Stimulated activated CD8-positive, alpha-beta memory T cell treated with anti-CD3 and anti-CD28 coated beads, Interleukin-2, amount 100 ng/mL, for 48 hours (primary cell): ENCODE measurements around the gene ENOSF1.
"Not testable (repeated sequence)": the region's sequence is repeated elsewhere in the genome, so short reads cannot be mapped to it uniquely, and the experiment has no call there.

Experiments used
- DNase-seq, 2 donors: peaks; one replicate each; pipeline ENCODE4 v3.0.0-alpha.2; 2020; ENCODE audit warnings: low read depth in 2 of 2

Gene ENOSF1, protein sequence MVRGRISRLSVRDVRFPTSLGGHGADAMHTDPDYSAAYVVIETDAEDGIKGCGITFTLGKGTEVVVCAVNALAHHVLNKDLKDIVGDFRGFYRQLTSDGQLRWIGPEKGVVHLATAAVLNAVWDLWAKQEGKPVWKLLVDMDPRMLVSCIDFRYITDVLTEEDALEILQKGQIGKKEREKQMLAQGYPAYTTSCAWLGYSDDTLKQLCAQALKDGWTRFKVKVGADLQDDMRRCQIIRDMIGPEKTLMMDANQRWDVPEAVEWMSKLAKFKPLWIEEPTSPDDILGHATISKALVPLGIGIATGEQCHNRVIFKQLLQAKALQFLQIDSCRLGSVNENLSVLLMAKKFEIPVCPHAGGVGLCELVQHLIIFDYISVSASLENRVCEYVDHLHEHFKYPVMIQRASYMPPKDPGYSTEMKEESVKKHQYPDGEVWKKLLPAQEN

DNA sequence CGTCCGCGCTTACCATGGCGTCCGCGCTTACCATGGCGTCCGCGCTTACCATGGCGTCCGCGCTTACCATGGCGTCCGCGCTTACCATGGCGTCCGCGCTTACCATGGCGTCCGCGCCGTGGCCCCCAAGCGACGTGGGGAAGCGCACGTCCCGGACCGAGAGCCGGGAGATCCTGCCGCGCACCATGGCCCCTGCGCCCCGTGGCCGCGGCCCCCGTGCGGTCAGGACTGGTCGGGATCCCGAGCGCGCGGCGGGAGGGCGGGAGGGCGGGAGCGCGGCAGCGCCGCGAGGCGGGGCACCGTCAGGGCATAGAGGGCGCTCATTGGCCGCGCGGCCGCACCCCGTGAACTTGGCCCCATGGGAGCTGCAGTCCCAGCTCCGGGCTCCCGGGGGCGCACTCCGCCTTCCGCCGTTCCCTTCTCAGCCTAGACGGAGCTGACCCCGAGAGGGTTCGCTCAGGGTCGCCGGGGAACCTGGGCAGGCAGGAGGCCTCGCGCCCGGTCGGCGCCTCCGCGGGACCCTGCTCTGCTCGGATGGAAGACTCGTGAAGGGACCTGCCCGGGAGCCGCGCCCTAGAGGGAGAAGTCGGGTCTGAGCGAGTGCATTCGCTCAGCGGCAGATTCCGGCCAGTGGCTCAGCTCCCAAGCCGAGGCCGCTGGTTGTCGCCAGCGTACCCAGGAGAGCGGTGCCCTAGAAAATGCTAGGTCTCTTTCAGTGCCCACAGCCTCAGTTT lies at the start of gene ENOSF1:
Gene ENOSF1, minus strand, starts transcription at position 230 of the 734 bp plus-strand sequence. Its CDS starts 43 bp downstream, at position 187.
- peak; percentile 83 to 87 for DNase-seq

DNA sequence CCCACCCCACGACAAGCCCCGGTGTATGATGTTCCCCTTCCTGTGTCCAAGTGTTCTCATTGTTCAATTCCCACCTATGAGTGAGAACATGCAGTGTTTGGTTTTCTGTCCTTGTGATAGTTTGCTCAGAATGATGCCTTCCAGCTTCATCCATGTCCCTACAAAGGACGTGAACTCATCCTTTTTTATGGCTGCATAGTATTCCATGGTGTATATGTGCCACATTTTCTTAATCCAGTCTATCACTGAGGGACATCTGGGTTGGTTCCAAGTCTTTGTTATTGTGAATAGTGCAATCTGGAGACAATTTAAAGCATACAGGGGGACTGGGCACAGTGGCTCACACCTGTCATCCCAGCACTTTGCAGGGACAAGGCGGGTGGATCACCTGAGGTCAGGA lies 47.4 kb upstream of the ENOSF1 start:
- DNase-seq, result not testable (repeated sequence)

DNA sequence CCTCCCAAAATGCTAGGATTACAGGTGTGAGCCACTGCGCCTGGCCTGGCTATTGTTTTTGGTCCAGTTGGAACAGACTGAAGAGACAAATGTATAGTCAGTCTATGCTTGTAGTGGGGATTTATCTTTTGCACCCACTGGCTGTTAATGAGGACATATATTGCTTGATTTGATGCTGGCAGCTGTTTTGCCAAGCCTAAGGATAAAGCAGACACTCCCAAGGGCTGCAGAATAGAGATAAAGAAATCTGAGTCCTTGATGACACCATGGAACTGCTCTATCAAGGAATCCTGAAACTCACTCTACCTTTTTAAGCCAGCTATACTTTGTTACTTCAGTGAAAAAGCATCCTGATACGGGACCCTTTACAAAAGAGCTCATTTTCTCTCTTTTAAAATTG lies 43.1 kb upstream of the ENOSF1 start:
- DNase-seq, result no peak

DNA sequence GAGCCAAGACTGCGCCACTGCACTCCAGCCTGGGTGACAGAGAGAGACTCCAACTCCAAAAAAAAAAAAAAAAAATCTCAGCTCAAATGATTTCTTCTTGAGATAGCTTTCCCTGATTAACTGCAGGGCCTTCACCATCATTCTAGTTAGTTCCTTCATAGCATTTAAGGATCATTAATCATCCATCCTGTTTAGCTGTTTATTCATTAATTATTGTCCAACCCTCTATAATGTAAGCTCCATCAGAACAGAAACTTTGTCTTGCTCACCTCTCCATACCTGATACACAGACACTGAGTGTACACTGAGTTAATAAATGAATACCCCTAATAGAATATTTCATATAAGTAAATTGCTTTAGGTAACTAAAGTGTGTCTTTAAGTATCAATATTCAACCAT lies 42.2 kb upstream of the ENOSF1 start:
- DNase-seq, result no peak

DNA sequence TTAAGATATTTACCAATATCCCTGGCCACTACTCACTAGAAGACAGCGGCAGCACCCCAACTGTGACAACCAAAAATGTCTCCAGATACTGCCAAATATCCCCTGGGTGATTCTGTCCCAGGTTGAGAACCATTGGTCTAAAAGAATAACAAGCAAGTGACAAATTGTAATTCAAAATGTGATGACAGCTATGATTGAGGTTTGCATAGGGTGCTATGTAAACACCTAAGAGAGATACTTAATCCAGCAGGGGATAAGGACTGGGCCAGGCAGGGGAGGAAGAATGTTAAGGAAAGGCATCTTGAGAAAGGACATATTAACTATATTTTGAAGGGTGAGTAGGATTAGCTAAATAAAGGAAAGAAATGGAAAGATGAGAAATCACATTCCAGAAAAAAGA lies 38.0 kb upstream of the ENOSF1 start:
- no peak for DNase-seq

DNA sequence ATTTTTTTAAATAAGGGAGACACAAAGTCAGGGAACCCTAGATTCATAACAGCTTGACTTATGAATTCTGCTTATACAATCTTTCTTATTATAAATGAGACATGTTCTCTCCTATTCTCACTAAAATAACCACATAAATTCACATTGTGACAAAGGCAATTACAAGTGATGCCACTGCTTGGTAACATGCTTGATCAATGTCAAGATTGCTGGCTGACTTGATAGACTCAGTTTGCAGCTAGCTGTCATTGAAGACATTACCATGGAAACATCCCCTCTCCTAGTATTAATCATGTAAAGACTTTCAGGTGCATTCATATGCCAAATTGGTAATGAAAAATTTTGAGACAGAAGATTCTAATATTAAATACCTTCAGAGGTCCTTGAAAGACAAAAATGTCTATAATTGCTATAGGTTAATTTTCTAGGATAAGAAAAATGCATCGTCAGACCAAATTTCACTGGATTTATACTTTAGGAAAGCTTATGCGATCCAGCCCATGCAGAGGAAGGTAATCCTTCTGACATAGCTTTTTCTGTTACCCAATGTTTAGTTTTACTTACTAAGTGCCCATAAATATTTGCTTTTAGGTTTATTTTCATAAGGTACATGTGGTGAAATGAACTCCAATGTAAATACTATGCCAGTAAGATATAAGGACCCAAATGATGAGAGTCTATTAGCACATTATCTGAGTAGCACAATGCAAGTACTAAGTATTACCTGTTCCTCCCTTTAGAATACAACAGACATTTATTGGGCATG lies 32.6 kb upstream of the ENOSF1 start:
- no peak for DNase-seq

DNA sequence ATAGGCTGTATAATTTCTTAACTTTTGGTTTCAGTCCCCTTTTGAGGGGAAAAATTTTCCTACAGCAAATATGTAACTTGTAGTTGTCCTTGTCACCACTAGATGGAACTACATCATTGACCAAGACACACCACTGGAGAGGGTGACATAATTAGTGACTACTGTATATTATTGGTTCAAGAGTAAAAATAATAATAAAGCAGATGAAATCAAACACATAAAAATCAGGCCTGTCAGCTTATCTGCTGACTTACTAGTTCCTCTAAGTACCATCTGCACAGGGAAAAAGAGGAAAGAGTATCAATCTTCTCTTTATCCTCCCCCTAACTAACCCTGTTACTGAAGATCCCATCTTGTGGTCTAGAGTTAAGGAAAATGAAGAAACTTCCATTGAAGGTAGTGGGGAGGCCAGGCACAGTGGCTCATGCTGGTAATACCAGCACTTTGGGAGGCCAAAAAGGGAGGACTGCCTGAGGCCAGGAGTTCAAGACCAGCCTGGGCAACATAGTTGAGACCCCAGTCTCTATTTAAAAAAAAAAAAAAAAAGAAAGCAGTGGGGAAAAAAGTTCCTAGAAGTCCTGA lies 29.6 kb upstream of the ENOSF1 start:
- no peak for DNase-seq

DNA sequence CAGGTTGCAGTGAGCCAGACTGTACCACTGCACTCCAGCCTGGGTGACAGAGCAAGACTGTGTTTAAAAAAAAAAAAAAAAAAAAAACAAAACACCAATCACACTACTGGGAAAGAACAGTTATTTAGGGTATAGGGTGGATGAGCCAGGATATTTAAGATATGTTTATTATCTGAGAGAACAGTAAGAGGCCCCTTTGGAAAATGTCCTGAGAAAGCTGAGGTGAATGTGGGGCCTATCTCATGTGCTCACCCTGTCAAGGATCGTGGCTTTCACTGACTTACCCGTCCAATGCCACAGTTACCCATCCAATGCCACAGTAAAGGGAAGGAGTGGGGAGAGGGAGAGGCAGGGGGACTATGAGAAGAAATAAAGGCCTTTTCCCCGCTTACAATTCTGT lies 19.9 kb upstream of the ENOSF1 start:
- DNase-seq, result no peak

DNA sequence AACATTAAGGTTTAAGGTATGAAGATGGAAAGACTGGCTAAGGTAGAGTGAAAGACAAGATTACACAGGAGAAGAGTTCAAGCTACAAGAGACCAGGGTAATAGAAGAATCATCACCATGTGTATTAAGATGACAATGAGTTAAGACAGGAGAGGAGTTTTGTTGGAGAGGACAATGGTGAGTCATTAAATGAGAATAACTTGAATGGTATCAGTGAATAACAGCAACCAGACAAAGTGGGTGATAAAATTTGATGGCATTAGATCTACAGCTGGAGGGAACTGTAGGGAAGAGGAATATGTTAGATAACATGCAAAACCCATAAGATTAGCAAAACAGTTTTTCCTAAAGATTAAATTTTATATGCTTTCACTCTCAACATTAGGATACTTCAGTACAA lies 18.8 kb upstream of the ENOSF1 start:
- no peak for DNase-seq

DNA sequence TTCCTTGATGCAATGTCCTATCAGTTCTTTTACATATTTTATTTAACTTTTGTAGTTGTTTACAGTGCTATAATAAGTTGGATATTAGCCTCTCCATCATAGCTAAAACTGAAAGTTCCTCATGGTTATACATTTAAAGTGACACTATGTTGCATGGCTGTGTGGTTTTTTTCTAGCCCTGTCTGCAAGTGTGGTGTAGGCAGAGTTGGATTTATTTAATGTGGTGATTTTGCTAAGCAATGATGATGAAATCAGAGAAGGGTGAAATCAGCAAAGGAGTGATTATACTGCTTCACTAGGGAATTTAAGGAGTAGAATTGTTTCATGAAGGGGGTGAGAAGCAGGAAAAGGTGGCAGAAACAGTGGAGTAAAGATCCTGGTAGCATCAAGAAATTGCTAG lies 18.3 kb upstream of the ENOSF1 start:
- DNase-seq, result no peak

DNA sequence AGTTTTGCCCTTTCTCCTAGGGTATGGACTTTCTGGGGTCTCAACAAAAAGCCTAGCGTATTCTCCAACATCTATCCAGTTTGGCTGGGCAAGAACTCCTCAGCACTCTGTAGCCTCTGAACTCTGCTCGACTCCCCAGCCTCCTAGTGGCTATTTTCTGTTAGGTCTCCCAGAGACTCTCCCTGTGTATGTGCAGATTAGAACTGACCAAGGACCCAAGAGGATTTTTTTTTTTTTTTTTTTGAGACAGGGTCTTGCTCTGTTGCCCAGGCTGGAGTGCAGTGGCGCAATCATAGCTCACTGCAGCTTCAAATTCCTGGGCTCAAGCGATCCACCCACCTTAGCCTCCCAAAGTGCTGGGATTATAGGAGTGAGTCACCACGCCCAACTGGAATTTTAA lies 17.7 kb upstream of the ENOSF1 start:
- not testable (repeated sequence) for DNase-seq

DNA sequence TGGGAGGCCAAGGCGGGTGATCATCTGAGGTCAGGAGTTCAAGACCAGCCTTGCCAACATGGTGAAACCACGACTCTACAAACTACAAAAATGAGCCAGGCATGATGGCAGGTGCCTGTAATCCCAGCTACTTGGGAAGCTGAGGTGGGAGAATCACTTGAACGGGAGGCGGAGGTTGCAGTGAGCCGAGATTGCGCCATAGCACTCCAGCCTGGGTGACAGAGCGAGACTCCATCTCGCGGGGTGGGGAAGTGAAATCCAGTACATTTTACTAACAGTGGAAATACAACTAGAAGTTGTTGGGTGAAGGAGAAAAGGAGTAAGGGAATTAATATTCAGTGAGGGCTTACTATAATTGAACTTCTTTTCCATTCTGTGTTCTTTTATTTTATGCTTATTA lies 13.2 kb upstream of the ENOSF1 start:
- DNase-seq, result no peak

DNA sequence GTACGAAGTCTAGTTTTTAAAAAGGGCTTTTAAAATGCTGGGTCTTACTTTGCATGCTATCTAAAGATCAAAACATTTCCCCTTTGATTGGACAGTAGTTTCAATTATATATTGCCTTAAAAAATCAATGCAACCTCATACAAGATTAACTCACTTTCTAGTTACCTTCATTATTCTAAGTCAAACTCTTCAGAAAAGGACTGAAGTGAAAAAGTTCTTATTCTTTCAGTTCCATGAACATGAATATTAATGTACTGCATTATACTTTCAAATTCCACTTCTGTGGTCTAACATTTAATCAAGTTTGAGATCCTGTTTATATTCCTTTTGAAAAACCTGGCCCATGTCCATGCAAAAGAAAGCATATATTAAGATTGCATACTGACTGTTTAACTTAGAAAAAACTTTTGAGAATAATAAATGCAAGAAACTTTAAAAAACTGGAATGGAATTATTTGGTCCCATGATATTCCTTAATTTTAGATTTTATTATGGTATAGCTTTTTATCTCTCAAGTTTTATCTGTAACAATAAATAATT lies 11.2 kb upstream of the ENOSF1 start:
- DNase-seq, result no peak

DNA sequence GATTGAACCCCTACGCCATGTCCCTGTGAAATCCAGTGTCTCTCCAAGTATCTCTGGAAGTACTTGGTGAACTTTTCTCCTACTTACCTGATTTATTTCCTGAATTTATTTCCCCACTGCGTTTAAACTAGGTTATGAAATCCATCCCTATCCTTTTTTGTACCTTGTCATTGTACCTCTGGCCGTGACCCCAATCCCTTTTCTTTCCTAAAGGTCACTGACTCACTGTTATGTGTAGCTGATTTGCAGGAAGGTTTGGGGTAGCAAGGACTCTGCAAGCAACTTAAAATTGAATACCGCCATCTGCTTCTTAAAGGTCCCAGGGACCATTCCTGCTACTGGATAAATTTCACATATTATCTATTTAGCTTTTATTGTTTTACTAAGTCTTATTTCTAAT lies 4.6 kb upstream of the ENOSF1 start:
- no peak for DNase-seq

DNA sequence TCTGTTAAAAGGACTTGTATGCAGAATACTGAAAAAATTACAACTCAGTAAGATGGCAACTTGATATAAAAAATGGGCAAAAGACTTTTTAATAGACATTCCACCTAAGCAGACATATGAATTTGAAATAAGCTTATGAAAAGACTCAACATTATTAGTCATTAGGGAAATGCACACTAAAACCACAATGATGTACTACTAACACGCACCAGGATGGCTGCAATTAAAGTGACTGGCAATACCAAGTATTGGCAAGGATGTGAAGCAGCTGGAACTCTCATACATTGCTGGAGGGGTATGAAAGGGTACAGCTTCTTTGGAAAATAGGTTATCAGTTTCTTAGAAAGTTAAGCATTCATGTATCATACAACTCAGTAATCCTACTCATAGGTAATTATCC lies 3.2 kb upstream of the ENOSF1 start:
- no peak for DNase-seq

DNA sequence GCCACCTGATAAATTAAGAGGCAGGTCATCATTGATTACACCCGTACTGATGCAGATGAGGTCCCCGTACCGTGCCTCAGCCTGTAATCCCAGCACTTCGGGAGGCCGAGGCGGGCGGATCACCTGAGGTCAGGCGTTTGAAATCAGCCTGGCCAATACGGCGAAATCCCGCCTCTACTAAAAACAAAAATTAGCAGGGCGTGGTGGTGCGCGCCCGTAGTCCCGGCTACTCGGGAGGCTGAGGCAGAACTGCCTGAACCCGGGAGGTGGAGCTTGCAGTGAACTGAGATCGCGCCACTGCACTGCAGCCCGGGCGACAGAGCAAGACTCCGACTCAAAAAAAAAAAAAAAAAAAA lies 683 bp upstream of the ENOSF1 start:
- DNase-seq, result no peak

DNA sequence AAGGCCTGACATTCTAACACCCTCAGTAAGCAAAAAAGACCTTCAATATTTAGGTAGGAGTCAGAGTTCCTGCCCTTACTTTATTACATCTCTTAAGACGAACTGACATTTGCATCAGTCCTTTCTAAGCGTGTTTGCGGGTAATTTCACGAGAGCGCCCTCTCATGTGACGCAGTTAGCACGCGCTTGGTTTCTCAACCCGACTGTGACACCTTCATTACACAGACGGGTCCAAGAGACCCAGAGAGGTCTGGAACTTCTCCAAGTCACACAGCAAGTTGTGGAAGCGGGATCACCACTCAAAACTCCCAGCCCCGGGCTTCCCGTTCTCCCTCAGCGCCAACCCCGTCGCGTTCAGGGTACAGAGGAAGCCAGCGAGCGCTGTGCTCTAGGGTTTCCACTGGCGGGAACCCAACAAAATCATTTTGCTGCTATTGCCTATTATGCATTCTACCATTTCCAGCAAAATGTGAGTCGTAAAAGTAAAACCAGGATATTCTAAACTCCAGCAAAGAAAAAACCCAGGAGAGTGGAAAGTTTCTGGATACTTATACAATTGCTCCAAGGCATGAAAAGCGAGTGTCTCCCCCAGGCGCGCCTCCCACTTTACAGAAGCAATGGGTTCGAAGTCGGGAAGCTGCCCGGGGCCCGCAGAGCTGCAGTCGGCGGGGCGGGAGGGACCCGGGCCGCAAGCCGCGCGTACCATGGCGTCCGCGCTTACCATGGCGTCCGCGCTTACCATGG lies 601 bp downstream of the ENOSF1 start:
- DNase-seq, result peak; percentile 50 to 53

DNA sequence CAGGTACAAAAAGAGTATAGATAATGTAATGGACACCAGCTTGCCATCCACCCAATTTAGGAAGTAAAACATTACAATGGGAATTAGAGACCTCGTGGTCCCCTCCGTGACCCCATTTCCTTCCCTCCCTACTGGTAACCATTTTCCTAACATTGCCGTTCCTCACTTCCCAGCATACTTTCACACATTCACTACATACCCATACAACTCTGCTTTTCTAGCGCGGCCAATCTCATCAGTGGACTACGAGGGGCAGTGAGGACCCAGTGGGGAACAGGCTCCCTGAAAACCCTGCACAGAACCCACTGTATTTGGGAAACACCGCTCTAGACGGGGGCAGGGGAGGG lies 1.1 kb downstream of the ENOSF1 start:
- peak in 1 of 2 donors; percentile 4 for DNase-seq

DNA sequence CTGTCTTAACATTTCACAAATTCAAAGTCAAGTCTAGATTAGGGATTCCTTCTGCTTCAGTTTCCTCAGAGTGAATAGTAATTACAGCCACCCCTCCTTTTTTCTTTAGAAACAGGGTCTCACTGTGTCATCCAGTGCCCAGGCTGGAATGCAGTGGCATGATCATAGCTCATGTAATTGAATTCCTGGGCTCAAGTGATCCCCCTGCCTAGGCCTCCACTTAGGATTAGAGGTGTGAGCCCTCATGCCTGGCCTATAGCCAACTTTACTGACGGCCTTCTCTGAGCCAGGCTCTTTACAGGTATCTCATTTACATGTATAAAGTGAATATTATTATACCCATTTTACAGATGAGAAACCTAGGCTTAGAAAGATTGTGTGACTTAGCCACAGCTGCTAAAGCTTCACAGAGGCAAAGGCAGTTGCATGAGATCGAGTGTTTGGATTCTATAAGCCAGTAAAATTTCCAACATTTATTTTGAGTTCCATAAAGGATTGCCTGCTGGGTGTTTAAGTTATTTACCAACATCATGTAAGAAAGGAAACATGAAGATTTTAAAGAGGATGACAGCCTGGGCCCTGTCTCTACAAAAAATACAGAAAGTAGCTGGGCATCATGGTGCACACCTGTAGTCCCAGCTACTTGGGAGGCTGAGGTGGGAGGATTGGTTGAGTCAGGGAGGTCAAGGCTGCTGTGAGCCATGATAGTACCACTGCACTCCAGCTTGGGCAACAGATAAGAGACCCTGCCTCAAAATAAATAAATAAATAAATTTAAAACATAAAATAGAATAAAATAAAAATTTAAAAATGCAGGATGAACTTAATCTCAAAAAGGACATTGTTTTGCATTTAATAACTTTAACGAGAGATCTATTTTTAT lies 1.8 kb downstream of the ENOSF1 start:
- no peak for DNase-seq

DNA sequence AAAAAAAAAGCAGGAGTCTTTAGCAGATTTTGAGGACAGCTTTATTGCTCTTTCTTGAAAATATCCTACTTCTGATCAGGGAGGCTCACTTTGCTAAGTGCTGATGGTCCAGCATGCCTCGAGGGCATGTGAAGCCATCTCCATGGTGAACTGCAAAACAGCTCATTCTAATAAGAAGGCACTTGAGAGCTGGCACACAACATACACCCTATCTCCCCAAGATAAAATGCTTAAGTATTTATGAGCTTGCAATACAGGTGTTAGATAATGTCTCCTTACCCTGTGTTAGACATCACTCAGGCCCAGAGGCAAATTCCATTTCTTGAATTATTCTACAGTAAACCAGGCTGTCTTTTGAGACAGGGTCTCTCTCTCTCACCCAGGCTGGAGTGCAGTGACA lies 2.7 kb downstream of the ENOSF1 start:
- no peak for DNase-seq
